BLaER1 treated with 17β-estradiol and CSF1 and Interleukin-3, amounts not matched to agents 10 nM and 100 nM (cell line): ENCODE data around the gene DRC7.

Source experiments
- H3K27ac ChIP-seq, 11 experiments: shearing (Covaris generic); formaldehyde crosslinking; 2 replicates each; pipeline ENCODE4 v1.8.1; 2022
- H3K27me3 ChIP-seq, 11 experiments: shearing (Covaris generic); formaldehyde crosslinking; 2 replicates each; pipeline ENCODE4 v1.8.1; 2022
- H3K36me3 ChIP-seq, 11 experiments: shearing (Covaris generic); formaldehyde crosslinking; 2 replicates each; pipeline ENCODE4 v1.8.1; 2022
- H3K4me1 ChIP-seq, 10 experiments: shearing (Covaris generic); formaldehyde crosslinking; 2 replicates each; pipeline ENCODE4 v1.8.1; 2022
- H3K4me2 ChIP-seq, 11 experiments: shearing (Covaris generic); formaldehyde crosslinking; 2 replicates each; pipeline ENCODE4 v1.8.1; 2022
- H3K4me3 ChIP-seq, 10 experiments: shearing (Covaris generic); formaldehyde crosslinking; 2 replicates each; pipeline ENCODE4 v1.8.1; 2022
- H3K9ac ChIP-seq, 11 experiments: shearing (Covaris generic); formaldehyde crosslinking; 2 replicates each; pipeline ENCODE4 v1.8.1; 2022
- H3K9me3 ChIP-seq, 11 experiments: shearing (Covaris generic); formaldehyde crosslinking; replicated peaks in 1 of 11; 2 replicates each; pipeline ENCODE4 v1.8.1; 2022
- H4K20me1 ChIP-seq, 11 experiments: shearing (Covaris generic); formaldehyde crosslinking; 2 replicates each; pipeline ENCODE4 v1.8.1; 2022
- Cebpa-rat ChIP-seq, 11 experiments: shearing (Covaris generic); IDR thresholded peaks; 2 replicates each; pipeline ENCODE4 v1.8.1; 2022

The DRC7 gene

DNA sequence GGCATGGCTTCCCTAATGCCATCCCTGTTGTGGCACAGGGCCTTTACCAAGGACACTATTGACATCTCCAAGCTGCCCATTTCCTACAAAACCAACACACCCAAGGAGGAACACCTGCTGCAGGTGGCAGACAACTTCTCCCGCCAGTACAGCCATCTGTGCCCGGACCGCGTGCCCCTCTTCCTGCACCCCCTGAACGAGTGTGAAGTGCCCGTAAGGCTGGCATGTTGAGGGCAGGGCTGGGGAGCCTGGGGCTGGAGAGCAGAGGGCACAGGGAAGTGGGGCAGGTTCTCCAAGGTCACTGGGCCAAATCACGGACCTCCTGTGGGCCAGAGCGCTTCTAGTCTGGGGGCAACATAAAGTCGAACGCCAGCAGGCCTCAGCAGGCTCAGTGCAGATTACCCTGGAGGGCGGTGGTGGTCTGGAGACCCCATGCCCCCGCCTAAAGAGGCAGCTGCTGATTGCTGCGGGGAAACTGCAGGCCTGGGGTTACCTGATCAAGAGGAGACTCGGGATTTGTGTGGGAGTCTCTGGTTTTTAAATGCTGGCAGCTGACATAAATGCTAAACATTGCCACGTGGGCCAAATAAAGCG, 4.3 kb downstream of the DRC7 start:
- H3K9me3 ChIP-seq = no peaks in the 10 kb centered on the region

DNA sequence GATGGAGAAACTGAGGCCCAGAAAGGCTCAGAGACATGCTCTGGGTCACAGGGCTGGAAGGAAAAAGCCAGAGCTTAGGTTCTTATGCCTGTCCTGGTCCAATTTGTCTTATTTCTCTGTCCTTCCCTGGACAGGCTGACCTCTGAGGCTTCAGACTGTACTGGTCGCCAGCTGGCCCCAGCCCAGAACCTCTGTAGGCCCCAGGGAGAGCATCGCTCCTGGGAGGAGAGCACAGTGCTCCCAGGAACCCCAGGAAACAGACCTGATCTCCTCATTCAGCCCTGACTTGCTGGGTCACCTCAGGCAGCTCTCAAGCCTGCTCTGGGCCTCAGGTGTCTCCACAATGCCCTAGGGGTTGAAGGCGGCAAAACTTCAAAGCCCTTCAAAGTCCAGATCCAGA, 4.9 kb downstream of the DRC7 start:
- TF ChIP-seq Cebpa-rat (IDR thresholded peaks at IDR 0.05) = no peak
- H4K20me1 ChIP-seq = no peaks in the 10 kb centered on the region
- no peak overlapping the region for H3K4me2 ChIP-seq
- 0 out of 22 replicates have a peak overlapping the region, but pooled peaks of 1 of the 11 experiments have one; percentile 15 for H3K9ac ChIP-seq
- H3K9me3 ChIP-seq = no peaks in the 10 kb centered on the region
- H3K27ac ChIP-seq = peak overlapping the region in 4 of 11 experiments; percentile 5 to 42 (median 30); a peak in 4 of 22 replicates
- H3K4me3 ChIP-seq = no peak overlapping the region
- H3K4me1 ChIP-seq = peaks cover 12 to 34% (median 22%) of the 10 kb centered on the region in 10 experiments
- no peaks in the 10 kb centered on the region for H3K36me3 ChIP-seq
- H3K27me3 ChIP-seq = no peaks in the 10 kb centered on the region

More for the DNA sequence above, 4.3 kb downstream of the DRC7 start:
- no peak for TF ChIP-seq Cebpa-rat (IDR thresholded peaks at IDR 0.05)
- Histone ChIP-seq H4K20me1 (no peaks in the 10 kb centered on the region), H3K36me3 (no peaks in the 10 kb centered on the region), H3K4me3 (no peak overlapping the region), H3K27me3 (no peaks in the 10 kb centered on the region), H3K4me1 (peaks cover 16 to 39% (median 28%) of the 10 kb centered on the region in 10 experiments), H3K27ac (peak overlapping the region in 4 of 11 experiments; percentile 12 to 42 (median 24); a peak in 5 of 22 replicates), H3K4me2 (no peak overlapping the region), H3K9ac (peak overlapping the region in 1 of 11 experiments; percentile 15; a peak in 1 of 22 replicates)

DNA sequence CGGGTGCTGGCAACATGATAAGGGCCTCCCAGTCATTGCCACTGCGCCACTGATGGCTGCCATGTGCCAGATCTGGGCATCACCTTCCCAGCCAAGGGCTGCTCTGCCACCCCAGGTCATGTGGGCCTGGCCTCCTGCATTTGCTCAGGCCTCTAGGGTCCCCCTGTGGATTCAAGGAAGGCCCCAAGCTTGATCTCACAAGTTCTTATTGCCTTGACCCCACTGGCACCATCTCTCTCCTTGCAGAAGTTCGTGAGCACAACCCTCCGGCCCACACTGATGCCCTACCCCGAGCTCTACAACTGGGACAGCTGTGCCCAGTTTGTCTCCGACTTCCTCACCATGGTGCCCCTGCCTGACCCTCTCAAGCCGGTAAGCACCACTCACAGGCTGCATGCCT, 5.3 kb downstream of the DRC7 start:
- Histone ChIP-seq H3K9me3 (no peaks in the 10 kb centered on the region), H3K4me1 (peaks cover 7 to 30% (median 18%) of the 10 kb centered on the region in 10 experiments), H3K36me3 (no peaks in the 10 kb centered on the region), H4K20me1 (no peaks in the 10 kb centered on the region), H3K27ac (peak overlapping the region in 3 of 11 experiments; percentile 5 to 42 (median 27); a peak in 3 of 22 replicates), H3K27me3 (no peaks in the 10 kb centered on the region), H3K9ac (no peak overlapping the region), H3K4me2 (no peak overlapping the region), H3K4me3 (no peak overlapping the region)
- no peak for TF ChIP-seq Cebpa-rat (IDR thresholded peaks at IDR 0.05)

DNA sequence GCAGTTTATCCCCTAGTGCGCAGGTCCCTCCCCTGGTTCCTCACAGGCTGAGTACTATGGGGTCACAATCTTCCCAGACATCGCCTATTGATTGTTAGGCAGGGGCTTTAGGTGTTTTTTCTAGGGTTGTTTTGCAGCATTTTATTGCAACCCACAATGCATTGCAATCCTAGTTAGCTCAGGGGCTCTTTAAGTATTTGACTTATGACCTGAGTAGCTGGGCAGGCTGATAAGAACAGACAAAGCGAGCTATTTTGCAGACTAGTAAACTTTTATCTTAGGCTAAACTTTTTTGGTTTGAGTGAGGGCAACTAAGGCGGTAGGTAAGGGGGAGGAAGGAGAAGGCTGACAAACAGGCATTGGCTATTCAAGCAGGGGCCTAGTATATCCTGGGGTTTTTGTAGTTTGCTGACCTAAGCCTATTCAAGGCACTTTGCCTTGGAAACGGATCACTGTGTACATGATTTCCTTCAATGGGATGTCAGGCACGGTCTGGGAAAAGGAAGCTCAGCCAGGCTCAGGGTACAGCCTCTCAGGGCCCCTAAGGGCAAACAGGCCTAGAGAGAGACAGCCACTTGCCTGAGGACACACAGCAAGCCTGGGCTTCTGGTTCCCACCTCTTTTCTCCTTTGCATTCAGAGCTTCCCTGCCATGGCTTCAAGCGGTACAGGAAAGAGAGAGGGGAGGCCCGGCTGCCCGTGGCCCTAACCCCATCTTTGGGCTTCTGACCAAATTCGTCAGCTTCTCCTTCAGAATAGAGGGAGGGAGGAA, 6.4 kb downstream of the DRC7 start:
- no peak overlapping the region for H3K4me3 ChIP-seq
- TF ChIP-seq Cebpa-rat (IDR thresholded peaks at IDR 0.05) = no peak
- peak overlapping the region in 5 of 11 experiments; percentile 2 to 41 (median 21); a peak in 7 of 22 replicates for H3K27ac ChIP-seq
- no peak overlapping the region for H3K9ac ChIP-seq
- H3K4me1 ChIP-seq = peaks cover 0 to 19% (median 7%) of the 10 kb centered on the region in 10 experiments; a peak in 17 of 20 replicates
- no peaks in the 10 kb centered on the region for H4K20me1 ChIP-seq
- H3K36me3 ChIP-seq = no peaks in the 10 kb centered on the region
- H3K4me2 ChIP-seq = 0 out of 22 replicates have a peak overlapping the region, but pooled peaks of 2 of the 11 experiments have one; percentile 6 to 11
- H3K9me3 ChIP-seq = 0 out of 22 replicates have a peak, but pooled peaks cover 0 to 7% (median 0%) of the 10 kb centered on the region in 11 experiments
- no peaks in the 10 kb centered on the region for H3K27me3 ChIP-seq

DNA sequence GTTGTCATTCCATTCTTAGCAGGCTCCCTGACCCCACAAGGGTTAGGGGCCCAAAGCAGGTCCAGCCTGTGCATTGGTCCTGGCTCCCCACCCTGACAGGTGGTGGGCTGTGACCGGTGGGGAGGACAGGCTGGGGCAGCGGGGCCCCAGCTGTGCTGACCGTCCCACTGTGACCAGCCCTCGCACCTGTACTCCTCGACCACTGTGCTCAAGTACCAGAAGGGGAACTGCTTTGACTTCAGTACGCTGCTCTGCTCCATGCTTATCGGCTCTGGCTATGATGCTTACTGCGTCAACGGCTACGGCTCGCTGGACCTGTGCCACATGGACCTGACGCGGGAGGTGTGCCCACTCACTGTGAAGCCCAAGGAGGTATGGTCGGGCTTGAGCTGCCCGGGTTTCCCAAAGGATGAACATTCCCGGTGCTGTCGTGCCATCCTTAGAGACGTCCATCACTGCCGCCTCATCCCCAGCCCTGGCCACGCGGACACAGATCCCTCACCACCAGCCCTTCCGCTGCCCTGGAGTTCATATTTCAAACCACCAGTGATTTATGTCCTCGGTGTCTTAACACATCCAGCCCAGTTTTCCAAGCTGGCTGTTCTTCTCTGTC, 7.3 kb downstream of the DRC7 start:
- H3K4me1 ChIP-seq = peaks cover 0 to 10% (median 0%) of the 10 kb centered on the region in 10 experiments; a peak in 7 of 20 replicates
- H3K4me3 ChIP-seq = no peak overlapping the region
- no peaks in the 10 kb centered on the region for H3K27me3 ChIP-seq
- no peaks in the 10 kb centered on the region for H4K20me1 ChIP-seq
- no peak for TF ChIP-seq Cebpa-rat (IDR thresholded peaks at IDR 0.05)
- peak overlapping the region in 4 of 11 experiments; percentile 13 to 41 (median 27); a peak in 5 of 22 replicates for H3K27ac ChIP-seq
- H3K9me3 ChIP-seq = 0 out of 22 replicates have a peak, but pooled peaks cover 0 to 7% (median 0%) of the 10 kb centered on the region in 11 experiments
- no peaks in the 10 kb centered on the region for H3K36me3 ChIP-seq
- H3K4me2 ChIP-seq = 0 out of 22 replicates have a peak overlapping the region, but pooled peaks of 1 of the 11 experiments have one; percentile 11
- H3K9ac ChIP-seq = no peak overlapping the region

DNA sequence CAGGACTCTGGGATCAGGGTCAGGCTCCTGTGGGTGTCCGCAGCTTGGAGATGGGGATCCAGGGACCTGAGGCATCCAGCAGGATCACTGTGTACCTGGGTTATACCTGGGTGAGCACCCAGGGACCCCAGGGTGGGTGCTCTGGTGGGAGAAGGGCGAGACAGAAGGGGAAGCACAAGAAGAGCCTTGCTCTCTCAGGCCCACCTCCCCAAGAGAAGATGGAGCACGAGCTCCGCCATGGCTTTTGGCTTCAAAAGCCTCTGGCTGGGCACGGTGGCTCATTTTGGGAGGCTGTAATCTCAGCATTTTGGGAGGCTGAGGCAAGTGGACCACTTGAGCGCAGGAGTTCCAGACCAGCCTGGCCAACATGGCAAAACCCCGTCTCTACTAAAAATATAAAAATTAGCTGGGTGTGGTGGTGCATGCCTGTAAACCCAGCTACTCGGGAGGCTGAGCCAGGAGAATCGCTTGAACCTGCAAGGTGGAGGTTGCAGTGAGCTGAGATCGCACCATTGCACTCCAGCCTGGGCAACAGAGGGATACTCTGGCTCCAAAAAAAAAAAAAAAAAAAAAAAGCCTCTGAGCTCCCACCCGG, 8.9 kb downstream of the DRC7 start:
- H4K20me1 ChIP-seq = no peaks in the 10 kb centered on the region
- no peak overlapping the region for H3K4me2 ChIP-seq
- TF ChIP-seq Cebpa-rat (IDR thresholded peaks at IDR 0.05) = no peak
- no peaks in the 10 kb centered on the region for H3K36me3 ChIP-seq
- no peaks in the 10 kb centered on the region for H3K27me3 ChIP-seq
- peaks cover 0 to 15% (median 3%) of the 10 kb centered on the region in 10 experiments; a peak in 7 of 20 replicates for H3K4me1 ChIP-seq
- 0 out of 22 replicates have a peak, but pooled peaks cover 0 to 7% (median 0%) of the 10 kb centered on the region in 11 experiments for H3K9me3 ChIP-seq
- H3K4me3 ChIP-seq = no peak overlapping the region
- H3K9ac ChIP-seq = no peak overlapping the region
- no peak overlapping the region for H3K27ac ChIP-seq

DNA sequence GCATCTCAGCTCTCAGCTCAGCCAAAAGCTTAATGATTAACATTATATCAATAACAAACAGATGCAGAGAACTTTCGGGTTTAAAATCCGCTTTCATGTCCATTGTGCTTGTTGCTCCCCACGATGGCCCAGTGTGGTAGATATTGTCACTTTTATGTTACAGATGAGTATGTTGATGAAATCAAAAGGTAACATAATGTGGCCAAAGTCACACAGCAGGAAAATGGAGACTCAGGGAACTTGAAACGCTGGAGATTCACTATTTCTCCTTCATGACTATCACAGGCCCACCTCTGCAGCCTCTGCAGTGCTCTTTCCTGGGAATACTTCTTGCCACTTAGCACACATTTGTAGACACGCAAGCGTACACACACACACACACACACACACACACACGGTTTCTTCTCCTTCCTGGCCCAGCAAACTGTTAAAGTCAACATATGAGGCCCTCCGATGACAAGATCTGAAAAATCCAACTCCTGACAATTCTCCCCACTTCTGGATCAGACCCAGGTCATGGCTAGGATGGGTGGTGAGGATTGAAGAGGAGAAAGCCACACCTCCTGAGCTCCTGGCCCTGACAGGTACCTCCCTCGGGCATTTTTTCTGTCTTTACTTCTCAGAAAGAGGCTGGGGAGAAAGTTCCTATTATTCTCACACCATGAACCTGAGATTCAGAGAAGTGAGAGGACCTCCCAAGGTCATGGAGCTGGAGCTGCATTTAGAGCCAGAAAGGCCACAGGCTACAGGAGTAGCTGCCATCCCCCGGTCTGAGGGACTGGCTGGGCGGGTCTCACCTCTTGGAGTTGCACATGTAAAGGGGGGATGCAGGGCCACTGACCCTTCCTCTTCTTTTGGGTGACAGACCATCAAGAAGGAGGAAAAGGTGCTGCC, 9.7 kb downstream of the DRC7 start:
- H3K4me3 ChIP-seq = no peak overlapping the region
- no peaks in the 10 kb centered on the region for H3K27me3 ChIP-seq
- no peak for TF ChIP-seq Cebpa-rat (IDR thresholded peaks at IDR 0.05)
- no peaks in the 10 kb centered on the region for H3K36me3 ChIP-seq
- no peak overlapping the region for H3K4me2 ChIP-seq
- H3K9ac ChIP-seq = no peak overlapping the region
- no peaks in the 10 kb centered on the region for H4K20me1 ChIP-seq
- H3K27ac ChIP-seq = no peak overlapping the region
- H3K4me1 ChIP-seq = peaks cover 0 to 23% (median 3%) of the 10 kb centered on the region in 10 experiments; a peak in 7 of 20 replicates
- 0 out of 22 replicates have a peak, but pooled peaks cover 0 to 7% (median 0%) of the 10 kb centered on the region in 11 experiments for H3K9me3 ChIP-seq
